Heart right ventricle (tissue), 16 donors: ENCODE data around the gene PCGF1. TPM values are rescaled to one million over a fixed set of nuclear protein-coding genes. Genes with fewer than 3 reads are reported as not detected.
A peak's percentile ranks its signal among the peaks of the same experiment; 100 is the strongest.

ENCODE experiments used
- ATAC-seq, 8 donors: fragments of 200-7000 bp; cut with Tn5 transposase; one replicate each; pipeline ENCODE4 v1.9.1; 2020; ENCODE audit warnings: mild to moderate bottlenecking in 8 of 8, moderate library complexity in 8 of 8, moderate number of reproducible peaks in 1 of 8
- DNase-seq, 2 donors: peaks; one replicate each; pipeline ENCODE4 v3.0.0-alpha.2; 2020
- H3K27ac ChIP-seq, 10 donors: fragments of 200-600 bp; sonication (generic) in 2 of 10; one replicate each; pipeline versions ENCODE4 v1.5.0 to v1.8.0; 2020 to 2022; ENCODE audit warnings: mild to moderate bottlenecking in 3 of 10
- H3K27me3 ChIP-seq, 7 donors: fragments of 200-600 bp; one replicate each; pipeline ENCODE4 v1.8.0; 2021 to 2022; ENCODE audit warnings: mild to moderate bottlenecking in 2 of 7
- H3K36me3 ChIP-seq, 9 donors: fragments of 200-600 bp; sonication (generic) in 1 of 9; one replicate each; pipeline versions ENCODE4 v1.5.0 to v1.8.0; 2020 to 2022; ENCODE audit warnings: mild to moderate bottlenecking in 2 of 9
- H3K4me1 ChIP-seq, 9 donors: fragments of 200-600 bp; sonication (generic) in 1 of 9; one replicate each; pipeline versions ENCODE4 v1.5.0 to v1.8.0; 2020 to 2022; ENCODE audit warnings: mild to moderate bottlenecking in 4 of 9
- H3K4me3 ChIP-seq, 10 donors: fragments of 200-600 bp; sonication (generic) in 2 of 10; one replicate each; pipeline versions ENCODE4 v1.5.0 to v1.8.0; 2020 to 2022; ENCODE audit warnings: mild to moderate bottlenecking in 7 of 10, moderate library complexity in 2 of 10
- H3K9me3 ChIP-seq, 11 donors: fragments of 200-600 bp in 10 of 11; sonication (generic) in 2 of 11; one replicate each; pipeline versions ENCODE4 v1.5.0 to v1.8.0; 2013 to 2022; ENCODE audit warnings: mild to moderate bottlenecking in 2 of 11, control low read depth in 1 of 11, moderate library complexity in 1 of 11
- WGBS, 2 donors: extraction: QIAGEN DNeasy Blood & Tissue Kit; methylation state at CpG; one replicate each; pipeline ENCODE4 v1.1.7; 2013; ENCODE audit warnings: inconsistent platforms in 1 of 2; 5-methylcytosine and 5-hydroxymethylcytosine counted together
- intact Hi-C, 10 donors: fragments of 100-400 bp; cut with DNase I; formaldehyde crosslinking; loops; one replicate each; pipeline versions ENCODE4 v1.11.1 to v1.14.2; 2022
- long read RNA-seq, 3 donors: library from polyadenylated mRNA; unstranded; transcript quantifications; one replicate each; pipeline ENCODE4 v2.0.0, GENCODE V29; 2020 to 2021
- polyA plus RNA-seq, 2 donors: library from polyadenylated mRNA; stranded (reverse); fragments of 200-250 nt; gene quantifications; one replicate each; pipeline ENCODE4 v1.2.3, GENCODE V29; 2013
- total RNA-seq, 10 donors: library from RNA; stranded (reverse); fragmentation: NEBNext Ultra II Directional in 3 of 10; extraction: Animal tissue kit (Norgen Biotek cat#: 25700) in 3 of 10; gene quantifications; one replicate each; pipeline versions ENCODE4 v1.2.1 to v1.2.4, GENCODE V29; 2021 to 2023
- TF ChIP-seq, protein P1 (sequence below), 9 donors: fragments of 200-600 bp; sonication (generic) in 2 of 9; IDR thresholded peaks; one replicate each; pipeline versions ENCODE4 v1.5.0 to v1.8.0; 2021 to 2022; ENCODE audit warnings: antibody characterized with exemption in 9 of 9, mild to moderate bottlenecking in 5 of 9, moderate library complexity in 1 of 9
- donor health status: Arrhythmogenic right ventricular cardiomyopathy.
- donor health status: ischemic (EF 13 %, LVEDD 7.1; RV severe dilation, severe dysfunction).
- donor health status: healthy with polysubstance abuse.
- donor health status: DM: no; HTN: yes; CAD: no.
- donor health status: DM: no; HTN: no; CAD: no.
- donor health status: ischemic (EF 25% LVEDD 6.9; RV normal size, moderate dysfunction).
- donor health status: ischemic (EF 25% LVEDD 5.7; RV mildly dilated, moderate dysfunction).
- donor health status: healthy.
- donor health status: DM: yes; HTN: yes; CAD: no.
- donor health status: Ischemic cardiomyopathy.
- donor health status: ischemic (EF 35%, LVEDD 5.7; RV mildly dilated, moderate dysfunction).
- donor health status: nonischemic (EF 11% LVEDD 7.7; RV severe dilation, severe dysfunction).
- donor health status: DM: yes; HTN: yes; CAD: no.
- donor health status: PGD.
- donor health status: ischemic (EF 29% LVEDD 5.4; RV normal size, mild dysfunction).
- donor health status: nonischemic (EF 23%, LVEDD 6.1; RV moderate dilation, normal function).

The PCGF1 gene
- total RNA-seq (10 to 100 TPM; 10.7 to 27.4 (median 14.9) TPM), polyA plus RNA-seq (10 to 100 TPM; 21.8 to 27.7 TPM)
- long read RNA-seq, donor 1, transcript PCGF1-204 (8 exons, 1,056 nt) = major isoform, 17 of 23 reads
- long read RNA-seq, donor 1, transcript PCGF1-201 (9 exons, 1,792 nt) = minor isoform, 5 of 23 reads
- long read RNA-seq, donor 1, partial matches to known transcripts = 0 of 23 reads
- long read RNA-seq, donor 1, other reads (novel, unspliced or antisense) = 1 of 23 reads
- long read RNA-seq, donor 2, transcript PCGF1-204 (8 exons, 1,056 nt) = major isoform, 7 of 12 reads
- long read RNA-seq, donor 2, partial matches to known transcripts = 1 of 12 reads
- long read RNA-seq, donor 2, other reads (novel, unspliced or antisense) = 3 of 12 reads
- long read RNA-seq, donor 3, partial matches to known transcripts = 1 of 10 reads
- long read RNA-seq, donor 3, other reads (novel, unspliced or antisense) = 3 of 10 reads

DNA sequence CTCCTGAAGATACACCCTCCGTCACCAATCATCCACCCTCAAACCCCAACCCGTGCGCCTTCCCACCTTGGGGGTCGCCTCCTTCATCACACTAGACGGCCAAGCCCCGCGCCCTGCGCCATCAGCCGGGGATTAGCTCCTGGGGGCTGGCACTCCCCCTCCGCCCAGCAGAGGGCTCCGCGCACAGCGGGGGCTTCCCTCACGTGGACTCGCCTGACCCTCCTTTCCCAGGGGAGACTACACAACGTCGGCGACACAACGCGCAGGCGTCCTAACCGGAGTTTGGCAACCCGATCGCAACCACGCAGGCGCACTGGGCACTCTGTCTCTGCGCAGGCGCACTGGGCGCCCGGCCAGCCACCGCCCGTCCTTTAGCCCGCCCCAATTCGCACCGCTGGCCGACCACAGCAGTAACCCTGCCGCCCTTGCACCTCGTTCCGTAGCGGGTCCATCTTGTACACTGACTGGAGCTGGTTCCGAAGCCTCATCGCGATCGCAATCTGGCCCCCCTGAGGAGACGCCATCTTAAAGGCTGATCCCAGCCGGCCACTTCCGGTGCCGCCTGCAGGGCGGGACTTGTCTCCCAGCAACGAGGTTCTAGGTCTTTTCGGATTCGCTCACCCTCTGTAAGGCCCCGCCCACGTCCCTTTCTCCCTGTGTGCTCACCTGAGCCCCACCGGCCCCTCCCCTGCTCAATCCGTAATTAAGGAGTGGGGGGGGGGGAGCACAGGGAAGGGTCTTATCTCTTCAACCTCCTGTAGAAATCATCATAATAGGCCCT, at the start of gene PCGF1:
TSS of gene PCGF1 (minus strand) at position 551 of the 781 bp plus-strand sequence. CDS start at position 524, 27 bp downstream.
- Histone ChIP-seq H3K27me3 (peaks cover 0 to 56% (median 43%) of the 10 kb centered on the region in 7 donors), H3K27ac (peak within 1 kb of the TSS; percentile 95 to 99 (median 96)), H3K9me3 (no peaks in the 10 kb centered on the region), H3K36me3 (peaks cover 0 to 20% (median 3%) of the 10 kb centered on the region in 9 donors), H3K4me3 (peak within 1 kb of the TSS; percentile 64 to 83 (median 70)), H3K4me1 (peaks cover 8 to 55% (median 43%) of the 10 kb centered on the region in 9 donors)
- 1% methylated on average over 54 to 56 of the region's 56 CpGs for WGBS, 2 donors
- TF ChIP-seq, protein P1, sequence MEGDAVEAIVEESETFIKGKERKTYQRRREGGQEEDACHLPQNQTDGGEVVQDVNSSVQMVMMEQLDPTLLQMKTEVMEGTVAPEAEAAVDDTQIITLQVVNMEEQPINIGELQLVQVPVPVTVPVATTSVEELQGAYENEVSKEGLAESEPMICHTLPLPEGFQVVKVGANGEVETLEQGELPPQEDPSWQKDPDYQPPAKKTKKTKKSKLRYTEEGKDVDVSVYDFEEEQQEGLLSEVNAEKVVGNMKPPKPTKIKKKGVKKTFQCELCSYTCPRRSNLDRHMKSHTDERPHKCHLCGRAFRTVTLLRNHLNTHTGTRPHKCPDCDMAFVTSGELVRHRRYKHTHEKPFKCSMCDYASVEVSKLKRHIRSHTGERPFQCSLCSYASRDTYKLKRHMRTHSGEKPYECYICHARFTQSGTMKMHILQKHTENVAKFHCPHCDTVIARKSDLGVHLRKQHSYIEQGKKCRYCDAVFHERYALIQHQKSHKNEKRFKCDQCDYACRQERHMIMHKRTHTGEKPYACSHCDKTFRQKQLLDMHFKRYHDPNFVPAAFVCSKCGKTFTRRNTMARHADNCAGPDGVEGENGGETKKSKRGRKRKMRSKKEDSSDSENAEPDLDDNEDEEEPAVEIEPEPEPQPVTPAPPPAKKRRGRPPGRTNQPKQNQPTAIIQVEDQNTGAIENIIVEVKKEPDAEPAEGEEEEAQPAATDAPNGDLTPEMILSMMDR (IDR thresholded peaks at IDR 0.05) = peak in 8 of 9 donors; percentile 40 to 67 (median 49)
- peak; percentile 99 for DNase-seq
- intact Hi-C loops = loop anchor here in 3 of 10 donors (1.0 to 2.0 kb wide), 4 partner anchors 22 to 49 kb away; partner anchors contain the start of genes AUP1 (in 2 of the 3), HTRA2 (in 2 of the 3), TTC31 (in 2 of the 3) and CCDC142 (in 1 of the 3)
- peak; percentile 95 to 97 (median 96) for ATAC-seq

DNA sequence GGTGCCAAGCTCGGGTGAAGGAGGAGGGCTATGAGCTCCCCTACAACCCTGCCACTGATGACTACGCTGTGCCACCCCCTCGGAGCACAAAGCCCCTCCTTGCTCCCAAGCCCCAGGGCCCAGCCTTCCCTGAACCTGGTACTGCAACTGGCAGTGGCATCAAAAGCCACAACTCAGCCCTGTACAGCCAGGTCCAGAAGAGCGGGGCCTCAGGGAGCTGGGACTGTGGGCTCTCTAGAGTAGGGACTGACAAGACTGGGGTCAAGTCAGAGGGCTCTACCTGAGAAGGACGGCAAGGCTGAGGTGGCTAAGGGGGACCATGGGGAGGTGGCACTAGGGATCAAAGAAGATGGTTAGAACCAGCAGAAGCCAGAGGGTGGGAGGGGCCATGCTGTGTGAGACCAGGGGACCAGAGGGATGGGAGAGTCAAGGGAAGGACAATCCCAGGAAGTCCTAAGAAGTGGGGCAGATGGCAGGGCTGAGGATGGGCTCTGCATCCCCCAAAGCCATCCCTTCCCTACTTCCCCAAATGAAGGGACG, 49.4 kb upstream of the PCGF1 start:
- no peak for ATAC-seq
- H3K27me3 ChIP-seq = peaks cover 0 to 20% (median 0%) of the 10 kb centered on the region in 7 donors
- H3K36me3 ChIP-seq = peaks cover 0 to 11% (median 0%) of the 10 kb centered on the region in 9 donors
- intact Hi-C loops = no loop called here
- TF ChIP-seq, protein P1 (IDR thresholded peaks at IDR 0.05) = no peak
- no peak overlapping the region for H3K27ac ChIP-seq
- H3K4me3 ChIP-seq = no peak overlapping the region
- WGBS, 2 donors = 91 to 93% methylated on average over 6 of the region's 6 CpGs
- no peak for DNase-seq
- H3K4me1 ChIP-seq = peaks cover 6 to 33% (median 11%) of the 10 kb centered on the region in 9 donors
- no peaks in the 10 kb centered on the region for H3K9me3 ChIP-seq

DNA sequence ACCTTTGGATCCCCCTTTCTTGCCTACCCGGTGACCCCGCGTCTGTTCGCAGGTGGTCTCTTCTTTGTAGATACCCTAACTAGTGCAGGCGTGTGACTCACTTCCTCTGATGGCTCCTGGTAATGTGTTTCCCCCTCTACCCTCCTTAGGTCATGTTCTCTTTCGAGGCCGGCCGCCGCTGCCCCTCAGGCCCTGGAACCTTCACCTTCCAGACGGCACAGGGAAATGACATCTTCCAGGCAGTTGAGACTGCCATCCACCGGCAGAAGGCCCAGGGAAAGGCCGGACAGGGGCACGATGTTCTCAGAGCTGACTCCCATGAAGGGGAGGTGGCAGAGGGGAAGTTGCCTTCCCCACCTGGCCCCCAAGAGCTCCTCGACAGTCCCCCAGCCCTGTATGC, 48.7 kb upstream of the PCGF1 start:
- intact Hi-C loops = no loop called here
- Histone ChIP-seq H3K4me1 (peaks cover 6 to 33% (median 11%) of the 10 kb centered on the region in 9 donors), H3K9me3 (no peaks in the 10 kb centered on the region), H3K27ac (peak overlapping the region in 4 of 10 donors; percentile 9 to 91 (median 90)), H3K27me3 (peaks cover 0 to 20% (median 0%) of the 10 kb centered on the region in 7 donors), H3K4me3 (peak overlapping the region in 3 of 10 donors; percentile 75 to 81 (median 79)), H3K36me3 (peaks cover 0 to 11% (median 0%) of the 10 kb centered on the region in 9 donors)
- 82 to 86% methylated on average over 14 of the region's 14 CpGs for WGBS, 2 donors
- ATAC-seq (no peak), DNase-seq (no peak)
- TF ChIP-seq, protein P1 (IDR thresholded peaks at IDR 0.05) = no peak
